K562 (cell line): ENCODE data around the gene P2RY14. TPM values are rescaled to one million over a fixed set of nuclear protein-coding genes. Genes with fewer than 3 reads are reported as not detected.

Source experiments
- ATAC-seq: fragments of 200-7000 bp; cut with Tn5 transposase; 3 replicates; pipeline ENCODE4 v1.9.1; 2020; ENCODE audit warnings: moderate library complexity
- BruUV-seq: library from RNA; stranded (reverse); fragments of 400-500 nt; replicated peaks from 2 replicates; lab custom pipeline; 2021; lab: Mats Ljungman, UMichigan
- CTCF ChIA-PET: fragments of 300-600 bp; formaldehyde crosslinking; extraction: SDS; loops from one replicate; lab custom pipeline; 2021; ENCODE audit warnings: low intra/inter-chr PET ratio; lab: Yijun Ruan, JAX
- POLR2A ChIA-PET: fragments of 300-600, 350-650 bp; sonication (Branson Sonifier 250); formaldehyde crosslinking; extraction: SDS; loops from one replicate; lab custom pipeline; 2021; ENCODE audit warnings: antibody characterized with exemption, inconsistent platforms; lab: Yijun Ruan, JAX
- DNase-seq, 4 experiments: peaks; one replicate each; pipeline versions ENCODE4 v3.0.0 to v3.0.0-alpha.2; 2011 to 2018; ENCODE audit warnings: low spot score in 3 of 4, mixed read lengths in 3 of 4; ENCODE audit errors: extremely low read depth in 1 of 4
- FAIRE-seq: peaks from 2 replicates; lab custom pipeline; 2011; peaks lifted over from hg19 to GRCh38; lab: Jason Lieb, UNC
- H2AFZ ChIP-seq: 2 replicates; pipeline ENCODE4 v1.6.0; 2011; ENCODE audit warnings: low read depth, low read length, control low read depth, inconsistent platforms
- H3K27ac ChIP-seq: fragments of 200-600 bp; 3 replicates; pipeline ENCODE4 v1.8.0; 2011; ENCODE audit warnings: low read depth, mild to moderate bottlenecking, control low read depth, inconsistent platforms, low read length, moderate library complexity, mixed read lengths; ENCODE audit errors: extremely low read depth
- H3K27me3 ChIP-seq, 2 experiments: fragments of 300-600 bp in 1 of 2; 2 replicates in 1 of 2; 3 replicates in 1 of 2; pipeline versions ENCODE4 v1.6.0 to v1.8.0; 2011; ENCODE audit warnings: inconsistent platforms in 2 of 2, low read length in 2 of 2, mild to moderate bottlenecking in 1 of 2, mixed read lengths in 1 of 2, moderate library complexity in 1 of 2; ENCODE audit not compliant: control insufficient read depth in 2 of 2, insufficient read depth in 2 of 2
- H3K36me3 ChIP-seq: fragments of 300-600 bp; 3 replicates; pipeline ENCODE4 v1.8.0; 2011; ENCODE audit warnings: mild to moderate bottlenecking, low read length, inconsistent platforms; ENCODE audit not compliant: control insufficient read depth, insufficient read depth
- H3K4me1 ChIP-seq, 2 experiments: fragments of 200-600 bp in 1 of 2; replicated peaks in 1 of 2; 2 replicates in 1 of 2; 3 replicates in 1 of 2; pipeline versions ENCODE4 v1.5.1 to v1.8.0; 2011; ENCODE audit warnings: inconsistent platforms in 2 of 2, low read length in 2 of 2, mild to moderate bottlenecking in 1 of 2, mixed read lengths in 1 of 2, moderate library complexity in 1 of 2; ENCODE audit not compliant: control insufficient read depth in 2 of 2, insufficient read depth in 2 of 2
- H3K4me2 ChIP-seq: 2 replicates; pipeline ENCODE4 v1.6.1; 2011; ENCODE audit warnings: low read length, control low read depth, inconsistent platforms, mixed read lengths; ENCODE audit not compliant: insufficient read depth
- H3K4me3 ChIP-seq: fragments of 200-600 bp; sonication (generic), shearing (Covaris generic); 2 replicates; pipeline ENCODE4 v1.5.1; 2016; ENCODE audit warnings: control low read depth, inconsistent platforms
- H3K79me2 ChIP-seq: fragments of 200-600 bp; 3 replicates; pipeline ENCODE4 v1.8.0; 2011; ENCODE audit warnings: low read length, inconsistent platforms; ENCODE audit not compliant: control insufficient read depth, insufficient read depth
- H3K9ac ChIP-seq, 2 experiments: 2 replicates each; pipeline versions ENCODE4 v1.6.0 to v1.6.1; 2011; ENCODE audit warnings: low read depth in 2 of 2, low read length in 2 of 2, control low read depth in 1 of 2, inconsistent platforms in 1 of 2, mild to moderate bottlenecking in 1 of 2, mixed read lengths in 1 of 2; ENCODE audit not compliant: insufficient read depth in 1 of 2
- H3K9me1 ChIP-seq: one replicate; pipeline ENCODE4 v1.6.0; 2011; ENCODE audit warnings: inconsistent platforms, mild to moderate bottlenecking, low read length, moderate library complexity; ENCODE audit not compliant: control insufficient read depth, insufficient read depth
- H3K9me3 ChIP-seq: replicated peaks from 2 replicates; pipeline ENCODE4 v1.5.1; 2011; ENCODE audit warnings: low read depth, low read length, inconsistent platforms; ENCODE audit not compliant: control insufficient read depth, insufficient read depth
- H4K20me1 ChIP-seq: replicated peaks from 2 replicates; pipeline ENCODE4 v1.6.1; 2011; ENCODE audit warnings: low read length, inconsistent platforms, mixed read lengths; ENCODE audit not compliant: control insufficient read depth, insufficient read depth
- CHCHD3 ChIP-seq: fragments of 250-450 bp; sonication (Bioruptor Pico); IDR thresholded peaks from 2 replicates; pipeline ENCODE4 v2.1.2; 2022; ENCODE audit warnings: mild to moderate bottlenecking
- KHSRP ChIP-seq: fragments of 450-650 bp; IDR thresholded peaks from 2 replicates; pipeline ENCODE4 v1.6.1; 2017
- LEF1 ChIP-seq: fragments of 450-650 bp; IDR thresholded peaks from 2 replicates; pipeline ENCODE4 v1.6.1; 2016; ENCODE audit warnings: mild to moderate bottlenecking
- SPI1 ChIP-seq: IDR thresholded peaks from 2 replicates; pipeline ENCODE4 v1.6.1; 2011; ENCODE audit warnings: low read depth, low read length, control low read depth, borderline replicate concordance
- TBL1XR1 ChIP-seq, 2 experiments: IDR thresholded peaks; 2 replicates each; pipeline ENCODE4 v1.6.1; 2012; ENCODE audit warnings: improper control_type of control experiment in 2 of 2, low read length in 2 of 2, mild to moderate bottlenecking in 1 of 2
- WGBS: fragments of 100-300 bp; shearing (Covaris generic); methylation state at CpG from one replicate; pipeline ENCODE4 v1.1.6; 2016; ENCODE audit warnings: low coverage, mixed read lengths; ENCODE audit not compliant: insufficient coverage; ENCODE audit errors: missing lambda C conversion rate; 5-methylcytosine and 5-hydroxymethylcytosine counted together
- in situ Hi-C: fragments of 300-500 bp; cut with MboI; formaldehyde crosslinking; loops from 4 replicates; pipeline ENCODE4 v1.15.0; 2018; ENCODE audit warnings: inconsistent platforms, mixed read lengths
- intact Hi-C: fragments of 100-400 bp; cut with micrococcal nuclease; formaldehyde crosslinking; loops from 2 replicates; pipeline ENCODE4 v1.14.2; 2022
- polyA plus RNA-seq, 8 experiments: library from polyadenylated mRNA; depleted of rRNA in 4 of 8; stranded (reverse) in 5 of 8; unstranded in 3 of 8; fragments of >200 nt; fragmentation: Nextera tagmentation in 2 of 8; fragmentation: Illumina TruSeq in 1 of 8; extraction: Ambion mirVana in 2 of 8; extraction: Trizol in 1 of 8; gene quantifications; 2 replicates each; pipeline versions ENCODE4 v1.2.1 to v1.2.3, GENCODE V29; 2011 to 2014; ENCODE audit warnings: inconsistent platforms in 1 of 8, missing spikeins in 1 of 8
- total RNA-seq, 7 experiments: library from RNA; depleted of rRNA in 6 of 7; stranded (reverse); fragments of >200 nt in 6 of 7; fragmentation: Illumina TruSeq in 2 of 7; extraction: Trizol in 2 of 7; gene quantifications; 2 replicates each; pipeline versions ENCODE4 v1.2.1 to v1.2.3, GENCODE V29; 2011 to 2021; ENCODE audit warnings: low replicate concordance in 1 of 7
- TF ChIP-seq, protein P1 (sequence below), 2 experiments: IDR thresholded peaks; 2 replicates each; pipeline ENCODE4 v1.6.1; 2011; ENCODE audit warnings: borderline replicate concordance in 1 of 2, control low read depth in 1 of 2, low read depth in 1 of 2, low read length in 1 of 2, mild to moderate bottlenecking in 1 of 2, mixed read lengths in 1 of 2, moderate library complexity in 1 of 2; ENCODE audit not compliant: insufficient read depth in 1 of 2, insufficient read length in 1 of 2, poor library complexity in 1 of 2, severe bottlenecking in 1 of 2; ENCODE audit errors: extremely low read depth in 1 of 2
- TF ChIP-seq, protein P2 (sequence below): IDR thresholded peaks from 3 replicates; pipeline ENCODE4 v1.6.1; 2011; ENCODE audit warnings: borderline replicate concordance, mild to moderate bottlenecking, moderate library complexity; ENCODE audit not compliant: insufficient read length; ENCODE audit errors: extremely low read depth
- TF ChIP-seq, protein P3 (sequence below): IDR thresholded peaks from 2 replicates; pipeline ENCODE4 v1.6.1; 2011; ENCODE audit warnings: borderline replicate concordance, low read depth, mild to moderate bottlenecking, moderate library complexity, low read length; ENCODE audit not compliant: insufficient read depth, poor library complexity, severe bottlenecking
- TF ChIP-seq, protein P4 (sequence below): fragments of 250-450 bp; sonication (Bioruptor Pico); IDR thresholded peaks from 2 replicates; pipeline ENCODE4 v1.8.0; 2022; ENCODE audit warnings: moderate library complexity, mild to moderate bottlenecking, inconsistent platforms
- TF ChIP-seq, protein P5 (sequence below), 2 experiments: IDR thresholded peaks; 2 replicates each; pipeline ENCODE4 v1.6.1; 2012; ENCODE audit warnings: improper control_type of control experiment in 2 of 2, low read depth in 2 of 2, low read length in 2 of 2, borderline replicate concordance in 1 of 2

The P2RY14 gene
- total and polyA plus RNA-seq, 9 of the 15 experiments (the other 6 are each of a cell fraction or from before 2014, with no cell fraction given): not detected

DNA sequence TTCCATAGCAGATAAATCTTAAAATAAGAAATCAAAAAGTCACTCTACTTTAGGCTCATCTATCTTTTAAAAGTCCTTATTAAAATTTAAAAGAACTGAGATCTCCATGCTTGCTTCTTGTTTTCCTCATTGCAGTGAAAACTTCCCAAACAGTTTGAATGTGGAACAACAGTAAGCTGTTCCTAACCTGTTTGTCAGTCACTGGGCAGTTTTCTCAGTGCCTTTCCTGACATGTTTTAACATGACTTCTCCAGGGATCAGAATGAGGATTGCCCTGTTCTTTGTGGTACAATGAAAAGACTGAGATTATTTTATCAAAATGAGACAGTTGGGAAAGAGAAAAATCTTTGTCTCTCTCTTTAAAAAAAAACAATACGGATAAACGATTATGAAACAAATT lies 37.5 kb upstream of the P2RY14 start (continued):
- TF ChIP-seq, protein P1, sequence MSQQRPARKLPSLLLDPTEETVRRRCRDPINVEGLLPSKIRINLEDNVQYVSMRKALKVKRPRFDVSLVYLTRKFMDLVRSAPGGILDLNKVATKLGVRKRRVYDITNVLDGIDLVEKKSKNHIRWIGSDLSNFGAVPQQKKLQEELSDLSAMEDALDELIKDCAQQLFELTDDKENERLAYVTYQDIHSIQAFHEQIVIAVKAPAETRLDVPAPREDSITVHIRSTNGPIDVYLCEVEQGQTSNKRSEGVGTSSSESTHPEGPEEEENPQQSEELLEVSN (IDR thresholded peaks at IDR 0.05; ENCODE audit: borderline replicate concordance in 1 of 2, extremely low read depth in 1 of 2, insufficient read depth in 1 of 2, insufficient read length in 1 of 2, low read depth in 1 of 2, low read length in 1 of 2, poor library complexity in 1 of 2, severe bottlenecking in 1 of 2): no peak

DNA sequence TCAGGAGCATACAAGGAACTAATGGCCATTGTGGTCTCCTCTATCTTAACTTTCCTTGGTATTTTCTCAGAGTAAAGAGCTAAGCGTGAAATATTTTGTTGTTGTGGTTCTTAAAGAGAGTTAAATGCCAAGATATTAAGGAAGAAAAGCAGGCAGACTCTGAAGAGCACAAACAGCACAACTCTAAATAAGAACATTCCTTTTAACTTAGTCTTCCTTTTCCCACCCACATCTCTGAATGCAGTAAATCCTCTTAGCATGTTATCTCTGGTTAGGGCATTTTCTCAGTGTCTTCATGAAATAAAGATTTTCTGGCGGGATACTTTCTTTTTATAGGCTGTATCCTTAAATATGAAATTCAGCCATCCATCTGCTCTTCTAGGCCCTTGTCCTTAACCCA lies 36.8 kb upstream of the P2RY14 start:
- Histone ChIP-seq H3K79me2 (no peaks in the 10 kb centered on the region), H4K20me1 (no peaks in the 10 kb centered on the region), H3K9ac (no peak overlapping the region), H3K4me3 (no peak overlapping the region), H3K36me3 (no peaks in the 10 kb centered on the region), H3K4me2 (no peak overlapping the region), H3K9me1 (no peaks in the 10 kb centered on the region), H3K9me3 (no peaks in the 10 kb centered on the region), H3K4me1 (no peaks in the 10 kb centered on the region), H3K27ac (no peak overlapping the region), H3K27me3 (peaks cover 4 to 12% of the 10 kb centered on the region in 2 experiments; a peak in 4 of 5 replicates), H2AFZ (no peak overlapping the region)
- ChIA-PET POLR2A (interaction anchor here (0.7 to 0.8 kb wide), 2 partner anchors 9 to 981 kb away, joined by 3 read pairs; no protein-coding TSS in a partner anchor), CTCF (no interaction called here)
- intact Hi-C loops: no loop called here
- in situ Hi-C loops: no loop called here
- ATAC-seq: no peak
- FAIRE-seq: no peak
- 6% methylated on average over 2 of the region's 2 CpGs for WGBS
- no peak for DNase-seq
- BruUV-seq: no TSS peak
- TF ChIP-seq, protein P2, sequence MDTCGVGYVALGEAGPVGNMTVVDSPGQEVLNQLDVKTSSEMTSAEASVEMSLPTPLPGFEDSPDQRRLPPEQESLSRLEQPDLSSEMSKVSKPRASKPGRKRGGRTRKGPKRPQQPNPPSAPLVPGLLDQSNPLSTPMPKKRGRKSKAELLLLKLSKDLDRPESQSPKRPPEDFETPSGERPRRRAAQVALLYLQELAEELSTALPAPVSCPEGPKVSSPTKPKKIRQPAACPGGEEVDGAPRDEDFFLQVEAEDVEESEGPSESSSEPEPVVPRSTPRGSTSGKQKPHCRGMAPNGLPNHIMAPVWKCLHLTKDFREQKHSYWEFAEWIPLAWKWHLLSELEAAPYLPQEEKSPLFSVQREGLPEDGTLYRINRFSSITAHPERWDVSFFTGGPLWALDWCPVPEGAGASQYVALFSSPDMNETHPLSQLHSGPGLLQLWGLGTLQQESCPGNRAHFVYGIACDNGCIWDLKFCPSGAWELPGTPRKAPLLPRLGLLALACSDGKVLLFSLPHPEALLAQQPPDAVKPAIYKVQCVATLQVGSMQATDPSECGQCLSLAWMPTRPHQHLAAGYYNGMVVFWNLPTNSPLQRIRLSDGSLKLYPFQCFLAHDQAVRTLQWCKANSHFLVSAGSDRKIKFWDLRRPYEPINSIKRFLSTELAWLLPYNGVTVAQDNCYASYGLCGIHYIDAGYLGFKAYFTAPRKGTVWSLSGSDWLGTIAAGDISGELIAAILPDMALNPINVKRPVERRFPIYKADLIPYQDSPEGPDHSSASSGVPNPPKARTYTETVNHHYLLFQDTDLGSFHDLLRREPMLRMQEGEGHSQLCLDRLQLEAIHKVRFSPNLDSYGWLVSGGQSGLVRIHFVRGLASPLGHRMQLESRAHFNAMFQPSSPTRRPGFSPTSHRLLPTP: no peak
- TF ChIP-seq KHSRP: no peak
- TF ChIP-seq, protein P3, sequence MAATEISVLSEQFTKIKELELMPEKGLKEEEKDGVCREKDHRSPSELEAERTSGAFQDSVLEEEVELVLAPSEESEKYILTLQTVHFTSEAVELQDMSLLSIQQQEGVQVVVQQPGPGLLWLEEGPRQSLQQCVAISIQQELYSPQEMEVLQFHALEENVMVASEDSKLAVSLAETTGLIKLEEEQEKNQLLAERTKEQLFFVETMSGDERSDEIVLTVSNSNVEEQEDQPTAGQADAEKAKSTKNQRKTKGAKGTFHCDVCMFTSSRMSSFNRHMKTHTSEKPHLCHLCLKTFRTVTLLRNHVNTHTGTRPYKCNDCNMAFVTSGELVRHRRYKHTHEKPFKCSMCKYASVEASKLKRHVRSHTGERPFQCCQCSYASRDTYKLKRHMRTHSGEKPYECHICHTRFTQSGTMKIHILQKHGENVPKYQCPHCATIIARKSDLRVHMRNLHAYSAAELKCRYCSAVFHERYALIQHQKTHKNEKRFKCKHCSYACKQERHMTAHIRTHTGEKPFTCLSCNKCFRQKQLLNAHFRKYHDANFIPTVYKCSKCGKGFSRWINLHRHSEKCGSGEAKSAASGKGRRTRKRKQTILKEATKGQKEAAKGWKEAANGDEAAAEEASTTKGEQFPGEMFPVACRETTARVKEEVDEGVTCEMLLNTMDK: no peak
- TF ChIP-seq LEF1: no peak
- TF ChIP-seq TBL1XR1 (IDR thresholded peaks at IDR 0.05; ENCODE audit: low read length in 2 of 2): no peak
- TF ChIP-seq CHCHD3 (CRISPR knock-in tag): no peak
- TF ChIP-seq SPI1: no peak
- TF ChIP-seq, protein P4, sequence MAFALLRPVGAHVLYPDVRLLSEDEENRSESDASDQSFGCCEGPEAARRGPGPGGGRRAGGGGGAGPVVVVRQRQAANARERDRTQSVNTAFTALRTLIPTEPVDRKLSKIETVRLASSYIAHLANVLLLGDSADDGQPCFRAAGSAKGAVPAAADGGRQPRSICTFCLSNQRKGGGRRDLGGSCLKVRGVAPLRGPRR (CRISPR knock-in tag): no peak
- TF ChIP-seq, protein P5, sequence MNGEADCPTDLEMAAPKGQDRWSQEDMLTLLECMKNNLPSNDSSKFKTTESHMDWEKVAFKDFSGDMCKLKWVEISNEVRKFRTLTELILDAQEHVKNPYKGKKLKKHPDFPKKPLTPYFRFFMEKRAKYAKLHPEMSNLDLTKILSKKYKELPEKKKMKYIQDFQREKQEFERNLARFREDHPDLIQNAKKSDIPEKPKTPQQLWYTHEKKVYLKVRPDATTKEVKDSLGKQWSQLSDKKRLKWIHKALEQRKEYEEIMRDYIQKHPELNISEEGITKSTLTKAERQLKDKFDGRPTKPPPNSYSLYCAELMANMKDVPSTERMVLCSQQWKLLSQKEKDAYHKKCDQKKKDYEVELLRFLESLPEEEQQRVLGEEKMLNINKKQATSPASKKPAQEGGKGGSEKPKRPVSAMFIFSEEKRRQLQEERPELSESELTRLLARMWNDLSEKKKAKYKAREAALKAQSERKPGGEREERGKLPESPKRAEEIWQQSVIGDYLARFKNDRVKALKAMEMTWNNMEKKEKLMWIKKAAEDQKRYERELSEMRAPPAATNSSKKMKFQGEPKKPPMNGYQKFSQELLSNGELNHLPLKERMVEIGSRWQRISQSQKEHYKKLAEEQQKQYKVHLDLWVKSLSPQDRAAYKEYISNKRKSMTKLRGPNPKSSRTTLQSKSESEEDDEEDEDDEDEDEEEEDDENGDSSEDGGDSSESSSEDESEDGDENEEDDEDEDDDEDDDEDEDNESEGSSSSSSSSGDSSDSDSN (IDR thresholded peaks at IDR 0.05; ENCODE audit: borderline replicate concordance in 1 of 2, low read depth in 2 of 2, low read length in 2 of 2): no peak
